Activated CD4-positive, alpha-beta T cell treated with anti-CD3 and anti-CD28 coated beads, Interleukin-2, Interleukin-6, amounts not matched to agents 100 ng/mL and 50 ng/mL, durations not matched to agents 16 hours and 8 hours (primary cell): ENCODE results near the gene CAP2.
"Not testable (repeated sequence)": the region's sequence is repeated elsewhere in the genome, so short reads cannot be mapped to it uniquely, and the experiment has no call there.

Experiments used
- DNase-seq: peaks from one replicate; pipeline ENCODE4 v3.0.0-alpha.2; 2020

The CAP2 gene

DNA sequence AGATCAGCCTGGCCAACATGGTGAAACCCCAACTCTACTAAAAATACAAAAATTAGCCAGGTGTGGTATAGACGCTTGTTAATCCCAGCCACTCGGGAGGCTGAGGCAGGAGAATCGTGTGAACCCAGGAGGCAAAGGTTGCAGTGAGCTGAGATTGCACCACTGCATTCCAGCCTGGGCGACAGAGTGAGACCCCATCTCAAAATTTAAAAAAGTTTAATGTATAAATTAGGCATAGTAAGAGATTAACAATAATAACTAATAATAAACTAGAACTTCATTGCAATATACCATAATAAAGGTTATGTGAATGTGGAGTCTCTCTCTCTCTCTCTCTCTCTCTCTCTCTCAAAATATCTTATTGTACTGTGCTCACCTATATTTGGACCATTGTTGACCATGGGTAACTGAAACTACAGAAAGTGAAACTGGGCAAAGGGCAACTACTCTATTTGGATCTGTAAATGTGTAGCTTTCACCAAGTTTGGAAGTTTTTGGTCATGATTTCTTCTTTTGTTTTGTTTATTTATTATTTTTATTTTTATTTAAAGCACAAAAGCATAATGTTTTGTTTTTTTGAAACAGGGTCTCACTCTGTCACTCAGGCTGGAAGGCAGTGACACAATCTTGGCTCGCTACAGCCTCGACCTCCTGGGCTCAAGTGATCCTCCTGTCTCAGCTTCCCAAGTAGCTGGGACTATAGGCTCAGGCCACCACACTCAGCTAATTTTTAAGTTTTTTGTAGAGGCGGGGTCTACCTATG, 12.0 kb downstream of the CAP2 start:
- not testable (repeated sequence) for DNase-seq

DNA sequence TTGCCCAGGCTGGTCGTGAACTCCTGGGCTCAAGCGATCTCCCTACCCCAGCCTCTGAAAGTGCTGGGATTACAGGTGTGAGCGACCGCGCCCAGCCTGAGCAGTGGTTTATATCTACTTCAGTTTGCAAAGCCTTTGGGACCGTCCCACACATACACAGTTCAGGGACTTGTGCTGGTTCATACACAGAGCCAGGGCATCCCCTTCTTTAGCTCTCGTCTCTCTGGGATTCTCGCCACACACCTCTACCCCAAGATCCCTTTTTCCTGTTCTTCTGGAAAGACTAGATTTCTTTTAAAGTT, 12.5 kb downstream of the CAP2 start:
- no peak for DNase-seq

DNA sequence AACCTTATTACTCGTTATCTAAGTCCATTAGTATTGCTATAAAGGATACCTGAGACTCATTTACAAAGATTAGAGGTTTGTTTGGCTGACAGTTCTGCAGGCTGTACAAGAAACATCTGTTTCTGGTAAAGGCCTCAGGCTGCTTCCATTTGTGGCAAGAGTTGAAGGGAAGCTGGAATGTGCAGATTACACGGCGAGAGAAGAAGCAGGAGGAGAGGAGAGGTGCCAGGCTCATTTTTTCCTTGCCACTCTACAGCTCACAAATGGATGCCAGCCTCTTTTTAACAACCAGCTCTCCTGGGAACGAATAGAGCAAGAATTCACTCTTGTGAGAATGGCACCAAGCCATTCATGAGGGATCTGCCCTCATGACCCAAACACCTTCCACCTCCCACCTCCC, 14.7 kb downstream of the CAP2 start:
- DNase-seq: no peak

DNA sequence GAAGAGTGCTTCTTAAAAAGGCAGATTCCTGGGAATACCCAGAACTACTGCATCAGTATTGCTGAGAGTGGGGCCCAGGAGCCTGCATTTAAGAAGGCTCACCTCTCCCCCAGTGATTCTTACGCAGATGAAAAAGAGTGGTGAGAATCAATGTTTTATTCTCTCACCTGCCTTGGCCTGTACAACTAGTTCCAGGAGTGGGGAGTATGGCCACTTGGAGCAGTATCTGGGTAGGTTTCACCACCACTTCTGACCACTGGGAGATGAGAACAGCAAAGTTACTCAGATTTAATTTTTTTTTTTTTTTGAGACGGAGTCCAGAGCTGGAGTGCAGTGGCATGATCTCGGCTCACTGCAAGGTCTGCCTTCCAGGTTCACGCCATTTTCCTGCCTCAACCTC, 16.9 kb downstream of the CAP2 start:
- DNase-seq: no peak

DNA sequence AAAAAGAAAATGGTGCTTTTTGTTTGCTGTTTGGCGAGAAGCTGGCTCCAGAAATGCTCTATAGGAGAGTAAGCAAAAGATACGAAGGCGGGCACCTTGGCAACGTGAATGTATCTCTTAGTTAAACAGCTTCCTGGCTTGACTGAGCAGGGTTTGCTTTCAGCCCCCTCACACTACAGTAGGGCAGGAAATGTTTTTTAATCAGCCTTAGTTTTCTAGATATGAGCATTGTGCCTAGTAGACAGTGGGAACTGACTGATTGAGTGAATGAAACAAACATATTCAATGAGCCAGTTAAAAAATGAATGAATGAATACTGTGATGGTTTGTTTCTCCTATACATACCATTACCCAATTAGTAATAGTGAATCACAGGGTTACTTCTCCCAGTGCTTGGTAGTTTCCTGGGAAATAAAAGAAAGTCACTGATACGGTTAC, 19.9 kb downstream of the CAP2 start:
- no peak for DNase-seq

DNA sequence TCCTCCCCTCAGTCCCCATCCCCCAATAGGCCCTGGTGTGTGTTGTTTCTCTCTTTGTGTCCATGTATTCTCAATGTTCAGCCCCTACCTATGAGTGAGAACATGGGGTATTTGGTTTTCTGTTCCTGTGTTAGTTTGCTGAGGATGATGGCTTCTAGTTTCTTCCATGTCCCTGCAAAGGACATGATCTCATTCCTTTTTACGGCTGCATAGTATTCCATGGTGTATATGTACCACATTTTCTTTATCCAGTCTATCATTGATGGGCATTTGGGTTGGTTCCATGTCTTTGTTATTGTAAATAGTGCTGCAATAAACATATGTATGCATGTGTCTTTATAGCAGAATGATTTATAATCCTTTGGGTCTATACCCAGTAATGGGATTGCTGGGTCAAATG, 21.0 kb downstream of the CAP2 start:
- DNase-seq: not testable (repeated sequence)

DNA sequence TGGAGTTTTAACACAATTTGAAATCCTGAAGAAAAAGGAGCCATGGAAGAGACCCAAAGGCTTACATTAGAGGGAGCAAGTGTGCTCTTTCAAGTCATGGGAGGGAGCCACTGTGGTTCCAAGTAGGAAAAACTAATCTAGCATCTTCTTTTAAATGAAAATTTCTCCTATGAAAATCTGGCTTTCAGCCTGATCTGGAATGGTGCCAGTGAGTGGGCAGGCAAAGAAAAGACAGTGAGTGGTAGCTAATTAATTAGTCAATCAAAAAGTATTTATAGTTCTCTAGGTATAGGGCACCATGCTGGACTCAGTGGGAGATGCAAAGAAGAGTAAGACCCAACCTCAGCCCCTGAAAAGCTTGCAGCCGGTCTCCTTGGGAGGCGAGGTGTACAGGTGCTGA, 21.9 kb downstream of the CAP2 start:
- DNase-seq: no peak

DNA sequence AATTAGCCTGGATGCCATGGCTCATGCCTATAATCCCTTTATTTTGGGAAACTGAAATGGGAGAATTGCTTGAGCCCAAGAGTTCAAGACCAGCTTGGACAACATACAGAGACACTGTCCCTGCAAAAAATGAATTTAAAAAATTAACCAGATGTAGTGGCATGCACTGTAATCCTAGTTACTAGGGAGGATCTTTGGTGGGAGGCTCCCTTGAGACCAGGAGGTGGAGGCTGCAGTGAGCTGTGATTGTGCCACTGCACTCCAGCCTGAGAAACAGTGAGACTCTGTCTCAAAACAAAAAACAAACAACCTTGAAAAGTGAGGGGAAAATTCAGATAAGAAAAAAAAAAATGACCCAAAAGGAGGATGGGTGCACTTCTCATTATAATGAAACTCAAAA, 23.4 kb downstream of the CAP2 start:
- DNase-seq: no peak

DNA sequence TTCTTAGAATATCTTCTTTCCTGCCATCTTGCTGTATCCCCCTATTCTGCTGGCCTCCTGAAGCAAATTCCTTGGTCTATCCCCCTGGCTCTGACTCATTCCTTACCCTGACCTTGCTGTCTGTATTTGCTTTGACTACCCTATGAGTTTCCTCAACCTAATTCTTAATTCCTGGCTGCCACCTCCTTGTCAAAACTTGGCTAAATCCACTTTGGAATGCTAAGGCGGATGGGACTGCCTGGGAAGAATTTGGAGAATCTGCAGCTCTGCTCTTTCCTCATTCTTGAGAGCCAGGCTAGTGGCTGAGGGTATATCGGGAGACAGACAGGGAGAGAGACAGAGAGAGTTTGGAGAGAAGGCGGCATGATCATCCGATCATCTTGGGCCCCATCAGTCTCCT, 24.4 kb downstream of the CAP2 start:
- DNase-seq: no peak

DNA sequence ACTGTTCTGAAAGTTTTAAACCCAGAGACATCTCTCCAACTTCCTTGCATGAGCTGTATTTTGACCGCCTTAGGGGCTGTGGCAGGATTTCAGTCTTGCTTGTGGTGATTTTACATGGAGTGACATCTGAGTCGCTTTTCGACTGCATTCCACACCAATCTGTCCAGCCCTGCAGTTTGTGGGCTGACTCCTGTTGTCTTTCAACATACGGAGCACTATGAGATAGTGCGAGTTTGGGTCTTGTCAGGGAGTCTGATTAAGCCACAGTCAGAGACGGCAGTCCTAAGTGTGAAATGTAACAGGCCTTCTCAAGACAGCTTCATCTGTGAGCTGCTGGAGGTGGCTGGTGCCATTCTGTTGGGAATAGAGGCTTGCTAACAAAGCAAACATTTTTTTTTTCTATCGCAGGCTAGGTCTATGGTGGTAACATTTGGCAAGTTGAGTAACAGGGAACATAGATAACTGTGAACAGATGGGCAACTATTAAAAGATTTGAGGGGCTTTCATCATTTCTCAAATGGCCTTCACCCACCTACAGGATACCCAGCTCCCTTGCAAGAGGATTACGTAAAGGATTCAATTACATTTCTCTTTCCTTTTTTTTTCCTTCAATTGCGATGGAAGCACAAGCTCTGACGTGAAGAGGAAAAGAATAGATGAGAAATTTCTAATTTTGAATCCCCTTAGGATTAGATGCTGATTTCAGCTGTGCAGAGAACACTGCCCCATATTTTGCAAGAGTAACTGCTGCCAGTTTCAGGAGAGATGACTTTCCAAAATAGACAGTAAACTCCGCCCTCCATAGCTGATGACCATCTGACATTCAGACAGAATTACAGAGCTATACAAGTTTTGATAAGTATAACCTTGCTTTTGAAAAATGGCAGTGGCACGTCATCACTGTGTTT, 25.1 kb downstream of the CAP2 start:
- no peak for DNase-seq

DNA sequence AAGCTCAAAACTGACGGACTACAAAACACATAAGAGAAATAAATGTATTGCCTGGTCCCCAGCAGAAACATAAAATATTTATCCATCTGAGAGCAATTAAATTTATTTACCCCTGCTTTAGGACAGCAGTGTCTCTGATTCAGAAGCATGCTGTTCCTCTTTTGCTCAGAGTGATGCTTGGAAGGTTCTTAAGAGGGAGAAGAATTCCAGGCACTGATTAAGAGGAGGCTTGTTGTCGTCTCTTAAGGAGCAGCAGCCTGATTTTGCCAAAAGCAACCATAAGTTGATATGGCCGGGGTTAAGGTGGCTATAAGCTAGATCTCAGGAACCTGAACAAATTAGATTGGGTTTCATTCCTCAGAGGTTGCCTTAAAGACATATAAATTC, 25.8 kb downstream of the CAP2 start:
- no peak for DNase-seq

DNA sequence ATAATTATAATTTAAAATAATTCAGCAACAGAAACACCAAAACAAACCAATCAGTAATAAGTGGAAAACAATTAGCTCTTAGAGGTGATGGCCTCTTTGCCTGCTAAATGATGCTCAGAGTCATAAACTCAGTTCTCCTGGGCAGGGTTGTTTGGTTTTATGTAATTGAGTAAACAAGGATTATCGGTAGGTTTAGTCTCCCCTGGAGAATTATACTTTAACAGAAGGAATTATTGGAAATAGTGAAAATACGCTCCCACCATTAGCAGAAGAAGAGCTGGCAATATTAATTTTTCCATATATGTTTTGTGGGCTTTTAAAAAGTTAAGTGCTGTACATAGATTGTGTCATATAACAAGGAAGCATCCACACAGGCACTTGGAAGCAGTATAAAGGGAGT, 27.0 kb downstream of the CAP2 start:
- DNase-seq: no peak

DNA sequence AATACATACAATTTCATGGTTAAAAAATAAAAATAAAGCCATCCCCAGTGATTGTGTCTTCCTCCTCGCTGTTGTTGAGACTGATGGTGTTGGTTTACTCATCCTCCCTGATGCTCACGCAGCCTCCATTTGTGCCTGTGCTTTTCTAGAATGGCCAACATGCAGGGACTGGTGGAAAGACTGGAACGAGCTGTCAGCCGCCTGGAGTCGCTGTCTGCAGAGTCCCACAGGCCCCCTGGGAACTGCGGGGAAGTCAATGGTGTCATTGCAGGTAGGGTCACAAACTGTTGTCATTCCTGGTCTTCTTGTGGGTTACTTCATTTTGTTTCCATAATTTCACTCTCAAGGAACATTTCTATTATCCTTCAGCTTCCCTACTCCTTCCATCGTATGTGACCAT, 28.0 kb downstream of the CAP2 start:
- DNase-seq: no peak

DNA sequence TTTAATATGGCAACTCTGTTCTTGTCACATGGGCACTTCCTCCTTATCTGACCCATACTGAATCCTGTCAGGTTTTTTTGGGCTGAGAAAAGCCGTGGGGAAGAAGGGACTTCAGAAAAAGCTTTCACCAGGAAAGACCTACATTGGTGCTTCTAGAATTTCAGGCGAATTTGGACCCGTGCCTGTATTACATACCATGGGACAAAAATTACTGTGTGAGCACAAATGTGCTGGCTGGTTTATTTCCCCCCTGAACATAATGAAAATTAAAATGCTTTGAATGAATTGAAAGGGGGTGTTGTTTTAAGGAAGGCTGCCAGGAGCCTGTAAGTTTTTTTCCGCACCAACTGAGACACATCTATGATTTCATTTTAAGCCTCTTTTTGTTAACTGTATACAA, 29.6 kb downstream of the CAP2 start:
- DNase-seq: no peak

DNA sequence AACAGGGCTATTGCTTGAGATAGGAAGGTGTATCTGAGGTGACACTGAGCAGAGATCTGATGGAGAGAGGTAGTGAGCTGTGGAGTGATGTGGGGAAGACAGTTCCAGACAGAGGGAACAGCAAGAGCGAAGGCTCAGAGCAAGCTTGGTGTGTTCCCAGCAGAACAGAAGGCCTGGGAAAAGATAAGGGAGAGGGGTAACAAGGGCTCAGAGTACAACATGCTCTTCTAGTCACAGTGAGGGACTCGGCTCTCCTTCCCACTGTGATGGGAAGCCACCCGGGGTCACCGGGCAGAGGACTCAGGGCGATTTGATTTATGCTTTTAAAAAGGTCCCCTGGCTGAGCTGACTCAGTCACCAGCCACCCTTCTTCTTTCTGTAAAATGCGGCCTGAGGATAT, 33.7 kb downstream of the CAP2 start:
- DNase-seq: no peak

DNA sequence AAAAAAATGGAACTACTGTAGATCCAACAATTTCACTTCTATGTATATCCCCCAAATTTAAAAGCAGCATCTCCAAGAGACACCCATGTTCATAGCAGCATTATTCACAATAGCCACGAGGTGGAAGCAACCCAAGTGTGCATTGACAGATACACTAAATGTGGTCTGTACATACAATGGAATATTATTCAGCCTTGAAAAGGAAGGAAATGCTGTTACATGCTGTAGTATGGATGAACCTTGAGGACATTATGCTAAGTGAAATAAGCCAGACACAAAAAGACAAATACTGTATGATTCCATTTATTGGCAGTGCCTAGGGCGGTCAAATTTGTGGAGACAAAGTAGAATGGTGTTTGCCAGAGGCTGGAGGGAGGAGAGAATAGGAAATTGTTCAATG, 34.2 kb downstream of the CAP2 start:
- no peak for DNase-seq

DNA sequence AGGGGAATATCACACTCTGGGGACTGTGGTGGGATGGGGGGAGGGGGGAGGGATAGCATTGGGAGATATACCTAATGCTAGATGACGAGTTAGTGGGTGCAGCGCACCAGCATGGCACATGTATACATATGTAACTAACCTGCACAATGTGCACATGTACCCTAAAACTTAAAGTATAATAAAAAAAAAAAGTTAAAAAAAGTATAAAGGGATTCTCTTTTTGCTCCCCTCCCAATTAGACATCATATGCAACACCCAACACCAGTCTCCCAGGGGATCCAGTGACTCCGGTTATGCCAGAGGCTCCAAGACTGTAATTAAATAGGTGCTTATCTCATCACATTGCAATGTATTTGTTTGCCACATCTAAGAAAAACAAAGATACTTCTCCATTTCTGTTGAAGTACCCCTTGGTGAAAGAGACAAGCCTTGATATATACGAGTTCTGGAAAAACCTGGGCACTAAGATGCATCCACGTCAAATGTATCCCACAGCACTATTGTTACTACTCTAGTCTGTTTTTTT, 35.3 kb downstream of the CAP2 start:
- not testable (repeated sequence) for DNase-seq

DNA sequence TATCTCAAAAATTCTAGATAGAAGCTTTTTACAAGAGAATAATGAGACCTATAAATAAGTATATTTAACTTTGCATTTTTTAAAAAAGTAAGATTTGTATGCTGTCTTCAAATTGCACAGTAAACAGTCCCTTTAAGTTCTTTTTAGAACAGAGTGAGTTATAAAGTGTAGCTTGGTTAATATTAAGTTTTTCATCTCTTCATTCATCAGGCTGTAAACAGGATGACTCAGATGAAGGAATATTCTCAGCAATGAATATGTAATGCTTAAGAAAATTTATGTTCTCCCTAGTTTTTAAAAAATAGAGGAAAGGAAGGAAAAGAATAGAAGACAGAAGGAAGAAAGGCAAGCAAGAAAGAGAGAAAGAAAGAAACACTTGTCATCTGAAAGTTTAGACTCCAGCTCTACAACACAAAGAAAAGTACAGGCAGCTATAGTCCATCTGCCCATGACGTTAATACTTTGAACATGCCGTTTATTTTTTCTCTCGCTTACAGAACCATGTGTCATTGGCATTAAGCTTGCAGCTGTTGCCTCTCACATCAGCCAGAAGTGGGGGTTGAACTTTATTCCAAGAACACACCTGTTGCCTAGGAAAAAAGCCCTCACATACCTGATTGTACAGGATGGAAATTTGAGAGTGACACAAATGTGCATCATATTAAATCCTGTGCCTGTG, 36.1 kb downstream of the CAP2 start:
- no peak for DNase-seq

DNA sequence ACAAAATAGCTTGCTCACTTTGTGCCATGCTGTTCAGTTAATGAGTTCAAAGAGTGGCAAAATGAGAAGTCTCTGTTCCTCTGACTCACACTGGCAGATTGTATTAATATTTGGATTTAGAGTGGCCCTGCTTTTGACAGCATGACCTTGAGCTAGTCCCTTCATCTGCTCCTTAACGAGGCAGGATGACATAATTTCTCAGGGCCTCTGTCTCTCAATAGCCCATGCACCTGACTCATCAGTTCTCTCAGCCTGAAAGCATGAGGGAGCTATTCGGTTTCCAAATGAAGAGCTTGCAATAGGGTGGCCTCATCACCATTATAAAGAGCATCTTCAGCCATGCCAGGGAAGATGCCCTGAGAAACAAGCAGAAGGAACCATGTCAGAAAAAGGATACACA, 38.2 kb downstream of the CAP2 start:
- DNase-seq: no peak

DNA sequence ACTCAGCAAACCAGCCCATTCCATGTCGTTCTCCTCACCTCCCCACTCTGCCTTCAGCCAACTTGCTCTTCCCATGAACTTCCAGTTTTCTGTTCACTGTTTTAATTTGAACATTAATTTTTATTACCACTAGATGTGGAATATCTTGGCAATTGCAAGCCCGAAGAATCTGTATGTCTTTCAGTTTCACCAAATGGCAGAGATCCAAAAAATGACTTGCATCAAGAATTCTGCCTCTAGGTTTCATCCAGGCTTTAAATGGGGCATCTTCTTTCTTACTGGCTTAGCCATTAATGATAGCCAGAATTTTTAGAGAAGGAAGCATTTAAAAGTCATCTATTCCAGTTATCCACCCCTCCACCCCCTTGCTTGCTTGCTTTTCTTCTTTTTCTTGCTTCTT, 39.0 kb downstream of the CAP2 start:
- no peak for DNase-seq

DNA sequence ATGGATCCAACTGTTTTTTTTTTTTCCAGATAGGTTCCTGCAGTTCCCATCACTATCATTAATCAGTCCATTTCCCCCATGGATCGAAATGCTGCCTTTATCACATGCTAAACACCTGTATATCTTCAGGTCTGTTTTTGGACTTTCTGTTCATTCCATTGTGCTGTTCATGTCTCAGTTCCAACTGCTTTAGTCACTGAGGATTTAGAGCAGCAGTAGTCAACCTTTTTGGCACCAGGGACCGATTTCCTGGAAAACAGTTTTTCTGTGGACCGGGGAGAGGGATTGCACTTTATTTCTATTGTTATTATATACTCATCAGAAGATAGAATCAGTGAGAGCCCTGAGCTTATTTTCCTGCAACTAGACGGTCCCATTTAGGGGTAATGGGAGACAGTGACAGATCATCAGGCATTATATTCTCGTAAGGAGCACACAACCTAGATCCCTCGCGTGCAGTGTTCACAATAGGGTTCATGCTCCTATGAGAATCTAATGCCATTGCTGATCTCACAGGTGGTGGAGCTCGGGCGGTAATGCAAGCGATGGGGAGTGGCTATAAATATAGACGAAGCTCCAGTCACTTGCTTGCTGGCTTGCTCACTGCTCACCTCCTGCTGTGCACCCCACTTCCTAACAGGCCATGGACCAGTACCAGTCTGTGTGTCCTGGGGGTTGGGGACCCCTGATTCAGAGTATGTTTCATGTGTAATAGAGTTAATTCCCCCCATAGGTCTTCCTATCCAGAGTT, 46.0 kb downstream of the CAP2 start:
- DNase-seq: no peak

DNA sequence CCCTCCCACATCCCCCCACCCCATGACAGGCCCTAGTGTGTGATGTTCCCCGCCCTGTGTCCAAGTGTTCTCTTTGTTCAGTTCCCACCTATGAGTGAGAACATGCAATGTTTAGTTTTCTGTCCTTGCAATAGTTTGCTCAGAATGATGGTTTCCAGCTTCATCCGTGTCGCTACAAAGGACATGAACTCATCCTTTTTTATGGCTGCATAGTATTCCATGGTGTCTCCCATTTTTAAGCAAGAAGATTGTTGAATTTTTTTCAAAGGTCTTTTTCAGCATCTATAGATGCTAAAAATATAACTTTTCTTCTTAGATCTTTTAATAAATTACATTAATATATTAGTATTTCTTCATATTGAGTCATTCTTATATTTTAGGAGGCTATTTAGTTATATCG, 47.4 kb downstream of the CAP2 start:
- DNase-seq: not testable (repeated sequence)

DNA sequence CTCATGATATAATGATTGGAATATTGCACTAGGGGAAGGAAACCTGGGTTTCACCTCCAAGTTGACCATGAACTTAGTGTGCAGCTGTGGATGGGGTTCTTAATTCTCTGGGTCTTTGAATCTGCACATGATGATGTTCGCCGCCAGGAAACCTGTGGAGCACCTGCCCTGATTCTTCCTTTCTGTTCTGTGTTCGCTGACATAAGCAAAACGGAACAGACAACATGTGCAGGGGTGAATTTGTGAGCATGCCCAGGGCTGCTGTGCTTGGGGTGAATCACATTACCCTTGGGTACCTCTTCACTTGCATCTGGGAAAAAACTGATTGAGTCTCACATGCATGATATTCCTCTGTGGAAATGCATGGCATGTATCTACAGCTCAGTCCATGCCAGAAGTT, 48.8 kb downstream of the CAP2 start:
- no peak for DNase-seq
